ENCODE data around the gene ARAP1. TPM values are rescaled to one million over a fixed set of nuclear protein-coding genes. Genes with fewer than 3 reads are reported as not detected.

ARAP1 gene
- total and polyA plus RNA-seq, 2 of the 8 experiments (the other 6 are each of a cell fraction or from before 2014, with no cell fraction given) = 25.7 to 61.6 TPM

- Histone ChIP-seq H3K23ac (ENCODE audit: insufficient read length) (no peak overlapping the region), H2BK5ac (ENCODE audit: low read depth, low read length) (no peak overlapping the region), H3K27me3 (replicated peaks in 1 of 4; ENCODE audit: control insufficient read depth in 3 of 4, extremely low read depth in 1 of 4, insufficient read depth in 3 of 4, low read length in 3 of 4) (peaks cover 0 to 39% (median 31%) of the 10 kb centered on the region in 4 experiments; a peak in 6 of 7 replicates), H3K79me2 (ENCODE audit: control insufficient read depth in 1 of 2, insufficient read depth in 2 of 2, low read length in 2 of 2) (no peaks in the 10 kb centered on the region), H2BK120ac (replicated peaks; ENCODE audit: low read depth, low read length) (no peak overlapping the region), H2BK15ac (ENCODE audit: low read length) (no peak overlapping the region), H3K9ac (replicated peaks in 1 of 4; ENCODE audit: extremely low read depth in 1 of 4, low read depth in 3 of 4, low read length in 3 of 4) (no peak overlapping the region), H3K18ac (ENCODE audit: extremely low read depth, low read length) (no peak overlapping the region), H3K79me1 (ENCODE audit: low read depth, low read length) (no peaks in the 10 kb centered on the region), H2AFZ (ENCODE audit: low read length) (no peak overlapping the region), H3K4ac (replicated peaks; ENCODE audit: insufficient read length, low read depth, low read length) (no peak overlapping the region), H3K36me3 (ENCODE audit: control insufficient read depth in 2 of 4, insufficient read depth in 4 of 4, low read length in 3 of 4) (no peaks in the 10 kb centered on the region), H4K5ac (ENCODE audit: insufficient read length, low read depth, low read length) (no peak overlapping the region), H4K8ac (ENCODE audit: extremely low read depth, insufficient read depth, low read length) (no peak overlapping the region), H4K91ac (replicated peaks; ENCODE audit: insufficient read length, low read length) (no peak overlapping the region), H4K20me1 (replicated peaks in 1 of 2; ENCODE audit: control insufficient read depth in 1 of 2, insufficient read depth in 2 of 2, low read length in 2 of 2) (peaks cover 5 to 18% of the 10 kb centered on the region in 2 experiments), H3K4me2 (ENCODE audit: insufficient read depth in 1 of 2, low read depth in 2 of 2, low read length in 2 of 2) (no peak overlapping the region), H3K27ac (ENCODE audit: low read depth, low read length) (no peak overlapping the region), H3K4me1 (replicated peaks in 1 of 4; ENCODE audit: control insufficient read depth in 3 of 4, insufficient read depth in 4 of 4, low read length in 3 of 4) (peaks cover 0 to 19% (median 12%) of the 10 kb centered on the region in 4 experiments; a peak in 6 of 7 replicates), H3K14ac (ENCODE audit: insufficient read length) (no peak overlapping the region), H2BK12ac (ENCODE audit: low read depth, low read length) (no peak overlapping the region), H2BK20ac (ENCODE audit: low read length) (no peak overlapping the region), H3K4me3 (ENCODE audit: extremely low read depth in 1 of 4, insufficient read depth in 2 of 4, low read depth in 3 of 4, low read length in 4 of 4) (no peak overlapping the region), H3K56ac (replicated peaks; ENCODE audit: insufficient read length, low read depth, low read length) (no peak overlapping the region), H3K9me3 (ENCODE audit: insufficient read depth in 2 of 2, low read depth in 1 of 2, low read length in 1 of 2) (no peaks in the 10 kb centered on the region), H2AK5ac (ENCODE audit: low read depth, low read length) (no peak overlapping the region), H3K23me2 (ENCODE audit: low read depth, low read length) (peaks cover 8% of the 10 kb centered on the region; the same call in 1 of the 2 replicates)
- FAIRE-seq (no peak), DNase-seq (ENCODE audit: low read depth in 1 of 2, low spot score in 2 of 2) (no peak)
- 46% methylated on average over 2 of the region's 2 CpGs; no CpG with 5 or more reads in 1 of the 2 experiments for WGBS, 2 experiments (ENCODE audit: extremely low coverage in 1 of 2, insufficient coverage in 1 of 2, insufficient read length in 1 of 2, insufficient replicate concordance in 2 of 2, low coverage in 1 of 2, low lambda C conversion rate in 2 of 2, missing lambda C conversion rate in 1 of 2)
- ChIA-PET POLR2A (ENCODE audit: partially characterized antibody) (interaction anchor here (0.6 to 2.7 kb wide), 8 partner anchors 9 to 90 kb away, joined by 3 to 10 read pairs (median 3); no protein-coding TSS in a partner anchor), CTCF (ENCODE audit: partially characterized antibody) (interaction anchor here (0.7 to 19.1 kb wide), 12 partner anchors 8 to 509 kb away, joined by 3 to 384 read pairs (median 4); no protein-coding TSS in a partner anchor)
- no peak for TF ChIP-seq ASH2L (IDR thresholded peaks at IDR 0.05; ENCODE audit: low read length)
Measured at GRCh38 chr11:72675221-72675620, 77.0 kb downstream of the ARAP1 start.

Data from H1 (cell line).